ENCODE data around the gene MICAL2. TPM values are rescaled to one million over a fixed set of nuclear protein-coding genes. Genes with fewer than 3 reads are reported as not detected.

MICAL2 gene
- total RNA-seq, 4 donors from 2014 or later, result 109 to 197 (median 183) TPM

DNA sequence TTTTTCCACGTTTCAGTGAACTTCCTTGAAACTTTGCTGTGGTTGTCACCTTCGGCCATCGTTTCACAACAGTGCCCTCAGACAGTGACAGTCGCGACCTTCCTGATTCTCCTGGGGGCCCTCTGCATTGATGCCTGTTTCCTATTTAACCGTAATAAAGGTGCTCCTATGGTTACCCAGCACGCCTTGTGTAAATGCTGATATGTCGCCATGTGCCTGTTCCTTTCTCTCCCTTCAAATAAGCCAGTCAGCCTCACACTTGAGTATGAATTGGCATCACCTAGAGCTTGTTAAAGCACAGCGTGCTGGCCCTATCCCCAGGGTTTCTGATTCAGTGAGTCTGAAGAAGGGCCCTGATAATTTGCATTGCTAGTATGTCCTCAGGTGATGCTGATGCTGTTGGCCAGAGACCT lies 104.8 kb downstream of the MICAL2 start:
- H3K27ac ChIP-seq, result no peak overlapping the region
- peaks cover 0 to 28% (median 0%) of the 10 kb centered on the region in 4 donors for H3K4me1 ChIP-seq
- peaks cover 0 to 80% (median 0%) of the 10 kb centered on the region in 3 donors for H3K36me3 ChIP-seq
- no peaks in the 10 kb centered on the region for H3K27me3 ChIP-seq
- TF ChIP-seq, protein P1, sequence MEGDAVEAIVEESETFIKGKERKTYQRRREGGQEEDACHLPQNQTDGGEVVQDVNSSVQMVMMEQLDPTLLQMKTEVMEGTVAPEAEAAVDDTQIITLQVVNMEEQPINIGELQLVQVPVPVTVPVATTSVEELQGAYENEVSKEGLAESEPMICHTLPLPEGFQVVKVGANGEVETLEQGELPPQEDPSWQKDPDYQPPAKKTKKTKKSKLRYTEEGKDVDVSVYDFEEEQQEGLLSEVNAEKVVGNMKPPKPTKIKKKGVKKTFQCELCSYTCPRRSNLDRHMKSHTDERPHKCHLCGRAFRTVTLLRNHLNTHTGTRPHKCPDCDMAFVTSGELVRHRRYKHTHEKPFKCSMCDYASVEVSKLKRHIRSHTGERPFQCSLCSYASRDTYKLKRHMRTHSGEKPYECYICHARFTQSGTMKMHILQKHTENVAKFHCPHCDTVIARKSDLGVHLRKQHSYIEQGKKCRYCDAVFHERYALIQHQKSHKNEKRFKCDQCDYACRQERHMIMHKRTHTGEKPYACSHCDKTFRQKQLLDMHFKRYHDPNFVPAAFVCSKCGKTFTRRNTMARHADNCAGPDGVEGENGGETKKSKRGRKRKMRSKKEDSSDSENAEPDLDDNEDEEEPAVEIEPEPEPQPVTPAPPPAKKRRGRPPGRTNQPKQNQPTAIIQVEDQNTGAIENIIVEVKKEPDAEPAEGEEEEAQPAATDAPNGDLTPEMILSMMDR (IDR thresholded peaks at IDR 0.05), result no peak
- TF ChIP-seq POLR2A (IDR thresholded peaks at IDR 0.05), result no peak
- DNase-seq, result no peak
- no peak overlapping the region for H3K4me3 ChIP-seq
- H3K9me3 ChIP-seq, result no peaks in the 10 kb centered on the region

DNA sequence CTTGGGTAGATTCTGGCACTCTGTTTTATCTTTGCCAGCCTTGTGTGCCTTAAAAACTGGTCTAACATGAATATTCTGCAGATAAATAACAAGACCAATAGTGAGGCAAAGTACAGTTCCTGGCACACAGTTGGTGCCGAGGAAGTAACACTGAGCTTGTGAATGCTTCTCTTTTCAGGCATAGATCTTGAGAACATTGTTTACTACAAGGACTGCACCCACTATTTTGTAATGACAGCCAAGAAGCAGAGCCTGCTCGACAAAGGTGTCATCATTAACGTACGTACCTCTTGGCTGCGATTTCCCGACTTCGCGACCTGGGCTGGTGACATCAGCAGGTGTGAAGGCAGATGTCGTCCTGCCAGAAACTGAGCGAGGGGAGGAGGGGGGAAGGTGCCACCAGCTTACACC lies 105.7 kb downstream of the MICAL2 start:
- Histone ChIP-seq H3K4me1 (peaks cover 0 to 36% (median 0%) of the 10 kb centered on the region in 4 donors), H3K27me3 (no peaks in the 10 kb centered on the region), H3K4me3 (no peak overlapping the region), H3K27ac (no peak overlapping the region), H3K36me3 (peaks cover 0 to 78% (median 0%) of the 10 kb centered on the region in 3 donors), H3K9me3 (no peaks in the 10 kb centered on the region)
- no peak for DNase-seq
- no peak for TF ChIP-seq POLR2A (IDR thresholded peaks at IDR 0.05)
- TF ChIP-seq, protein P1 (IDR thresholded peaks at IDR 0.05), result no peak

DNA sequence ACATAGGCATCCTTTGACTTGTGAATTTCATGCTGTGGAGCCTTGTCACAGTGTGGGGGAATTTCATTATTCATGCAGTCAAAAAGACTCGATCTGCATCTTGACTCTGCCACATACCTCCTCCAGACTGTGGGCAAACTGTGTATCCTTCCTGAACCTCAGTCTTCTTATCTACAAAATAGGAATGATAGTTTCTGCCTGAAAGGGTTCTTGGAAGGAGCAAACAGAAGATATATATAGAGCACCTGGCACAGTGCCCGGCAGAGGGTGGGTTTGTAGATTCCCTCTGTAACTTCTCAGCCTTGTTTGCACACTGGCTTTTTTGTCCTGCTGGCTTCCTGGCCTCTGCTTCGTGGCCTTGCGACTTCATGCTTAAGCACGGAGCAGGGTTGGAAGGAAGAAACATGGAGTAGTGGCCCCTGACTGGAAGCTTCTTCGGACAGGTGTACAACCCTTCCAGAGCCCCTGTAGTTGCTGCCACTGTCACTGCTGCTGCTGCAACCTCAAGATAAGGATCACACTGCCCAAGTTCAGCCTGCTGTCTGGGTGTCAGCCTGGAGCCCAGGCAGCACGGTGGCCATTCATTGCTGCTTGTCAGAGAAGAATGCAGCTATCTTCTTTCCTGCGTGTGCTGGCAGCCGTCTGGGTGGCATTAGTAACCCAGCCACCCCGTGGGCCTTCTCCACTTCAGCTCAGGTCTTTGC lies 106.4 kb downstream of the MICAL2 start:
- Histone ChIP-seq H3K4me1 (peaks cover 0 to 42% (median 0%) of the 10 kb centered on the region in 4 donors), H3K27ac (no peak overlapping the region), H3K27me3 (no peaks in the 10 kb centered on the region), H3K36me3 (peaks cover 0 to 70% (median 0%) of the 10 kb centered on the region in 3 donors), H3K9me3 (no peaks in the 10 kb centered on the region), H3K4me3 (no peak overlapping the region)
- TF ChIP-seq, protein P1 (IDR thresholded peaks at IDR 0.05), result no peak
- TF ChIP-seq POLR2A (IDR thresholded peaks at IDR 0.05), result no peak
- DNase-seq, result no peak

DNA sequence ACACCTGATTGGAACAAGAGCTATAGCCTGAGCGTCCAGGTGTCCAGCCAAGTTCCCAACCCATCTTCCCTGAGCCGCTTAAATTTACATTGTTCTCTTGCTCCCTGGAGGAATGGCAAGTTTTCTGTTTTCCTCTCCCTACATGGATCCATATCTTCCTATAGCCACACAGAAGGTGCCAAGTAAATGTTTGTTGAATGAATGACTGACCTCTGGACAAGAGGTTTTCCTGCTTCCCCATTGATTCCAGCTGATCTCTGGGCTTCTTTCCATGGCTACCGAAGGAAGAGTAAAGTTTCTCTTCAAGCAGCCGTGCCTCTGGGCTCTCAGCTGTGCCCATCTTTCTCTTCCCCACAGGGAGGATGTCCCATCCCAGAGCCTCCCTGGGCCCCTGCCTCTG lies 107.5 kb downstream of the MICAL2 start:
- Histone ChIP-seq H3K4me3 (no peak overlapping the region), H3K27me3 (no peaks in the 10 kb centered on the region), H3K4me1 (peaks cover 0 to 53% (median 0%) of the 10 kb centered on the region in 4 donors), H3K27ac (no peak overlapping the region), H3K9me3 (no peaks in the 10 kb centered on the region), H3K36me3 (peaks cover 0 to 62% (median 0%) of the 10 kb centered on the region in 3 donors)
- TF ChIP-seq, protein P1 (IDR thresholded peaks at IDR 0.05), result no peak
- TF ChIP-seq POLR2A (IDR thresholded peaks at IDR 0.05), result no peak
- no peak for DNase-seq

DNA sequence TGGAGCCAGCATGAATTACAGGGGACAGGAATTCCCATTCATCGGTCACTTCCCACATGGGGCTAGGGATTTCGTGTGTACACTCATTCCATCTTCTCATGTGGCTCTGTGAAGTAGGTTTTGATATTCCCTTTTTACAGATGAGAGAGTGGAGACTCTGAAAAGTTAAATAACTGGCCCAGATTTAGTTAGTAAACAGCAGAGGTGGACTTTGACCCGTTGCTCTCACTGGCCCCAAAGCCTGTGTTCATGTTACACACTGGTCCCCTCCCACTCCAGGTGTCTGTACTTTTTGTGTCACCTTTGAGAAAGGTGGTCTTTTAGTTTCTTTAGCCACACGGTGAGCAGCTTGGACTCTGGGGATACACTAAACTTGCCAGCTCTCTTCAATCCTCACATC lies 108.5 kb downstream of the MICAL2 start:
- Histone ChIP-seq H3K4me3 (no peak overlapping the region), H3K27ac (no peak overlapping the region), H3K4me1 (peaks cover 0 to 54% (median 2%) of the 10 kb centered on the region in 4 donors), H3K27me3 (no peaks in the 10 kb centered on the region), H3K36me3 (peaks cover 0 to 52% (median 0%) of the 10 kb centered on the region in 3 donors), H3K9me3 (no peaks in the 10 kb centered on the region)
- TF ChIP-seq, protein P1 (IDR thresholded peaks at IDR 0.05), result no peak
- TF ChIP-seq POLR2A (IDR thresholded peaks at IDR 0.05), result no peak
- DNase-seq, result no peak
